GM12864 (cell line): Measurements from ENCODE around the gene TMEM238L.

Experiments
- DNase-seq: peaks from one replicate; pipeline ENCODE4 v3.0.0-alpha.2; 2011; ENCODE audit warnings: low read depth
- H3K4me3 ChIP-seq: 2 replicates; pipeline ENCODE4 v1.5.1; 2011; ENCODE audit warnings: mild to moderate bottlenecking, low read depth, low read length, control low read depth
- CTCF ChIP-seq: IDR thresholded peaks from 2 replicates; pipeline ENCODE4 v1.5.1; 2011; ENCODE audit warnings: low read depth, mild to moderate bottlenecking, moderate library complexity, low read length, control low read depth, inconsistent platforms; ENCODE audit errors: missing control alignments

Gene TMEM238L

GRCh38 chr17:10837921-10838320 lies 34.0 kb upstream of the TMEM238L start, which contains the start of gene PIRT:
Gene PIRT, minus strand, starts transcription at chr17:10838087. Its CDS starts 12,442 bp downstream, at chr17:10825645.
- TF ChIP-seq CTCF: no peak
- H3K4me3 ChIP-seq: no peak within 1 kb of the TSS
- DNase-seq: no peak

GRCh38 chr17:10836966-10837590 lies 33.2 kb upstream of the TMEM238L start:
- TF ChIP-seq CTCF: no peak
- DNase-seq: no peak
- H3K4me3 ChIP-seq: no peak overlapping the region

GRCh38 chr17:10836145-10836544 lies 32.2 kb upstream of the TMEM238L start:
- no peak for DNase-seq
- no peak overlapping the region for H3K4me3 ChIP-seq
- no peak for TF ChIP-seq CTCF

GRCh38 chr17:10831696-10832095 lies 27.8 kb upstream of the TMEM238L start:
- H3K4me3 ChIP-seq: no peak overlapping the region
- no peak for TF ChIP-seq CTCF
- DNase-seq: no peak

GRCh38 chr17:10827898-10828552 lies 24.1 kb upstream of the TMEM238L start:
- no peak overlapping the region for H3K4me3 ChIP-seq
- no peak for TF ChIP-seq CTCF
- no peak for DNase-seq

- DNase-seq: no peak
- no peak for TF ChIP-seq CTCF
- no peak overlapping the region for H3K4me3 ChIP-seq
These were observed 21.0 kb upstream of the TMEM238L start for GRCh38 chr17:10824874-10825273.

GRCh38 chr17:10821770-10822169 lies 17.9 kb upstream of the TMEM238L start:
- no peak for DNase-seq
- no peak overlapping the region for H3K4me3 ChIP-seq
- TF ChIP-seq CTCF: no peak
